Measurements from ENCODE around the gene C1orf94.
"Not testable (repeated sequence)": the region's sequence is repeated elsewhere in the genome, so short reads cannot be mapped to it uniquely, and the experiment has no call there.

C1orf94 gene

DNA sequence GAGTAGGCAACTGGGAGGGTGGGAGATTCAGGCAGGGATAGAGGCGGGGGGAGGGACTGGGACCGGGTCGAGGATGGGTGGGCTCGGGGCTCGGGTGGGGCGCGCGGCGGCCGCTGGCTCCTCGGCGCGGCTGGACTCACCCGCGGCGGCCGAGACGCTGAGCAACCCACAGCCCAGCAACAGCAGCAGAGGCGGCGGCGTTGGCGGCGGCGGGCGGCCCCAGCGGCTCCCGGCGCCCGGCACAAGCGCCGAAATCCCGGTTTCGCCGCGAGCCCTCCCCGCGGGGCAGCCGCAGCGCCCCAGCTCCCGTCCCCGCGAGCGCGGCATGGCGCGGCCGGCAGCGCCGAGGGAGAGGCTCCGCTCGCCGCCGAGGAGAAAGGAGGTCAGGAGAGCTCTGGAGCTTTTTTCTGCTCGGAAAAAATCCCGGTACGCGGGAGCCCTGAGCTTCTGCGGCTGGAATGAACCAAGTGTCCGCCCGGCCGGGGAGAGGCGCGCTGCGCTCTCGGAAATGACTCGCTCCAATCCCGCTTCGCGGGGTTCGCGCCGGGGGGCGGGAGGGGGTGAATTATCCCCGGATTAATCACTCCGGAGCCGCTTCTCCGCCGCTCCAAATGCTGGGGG lies 11.8 kb upstream of the C1orf94 start, which contains the start of gene CSMD2:
Gene CSMD2, minus strand, starts transcription at position 460 of the 621 bp plus-strand sequence. Its CDS starts 133 bp downstream, at position 327.
- DNase-seq, result no peak

DNA sequence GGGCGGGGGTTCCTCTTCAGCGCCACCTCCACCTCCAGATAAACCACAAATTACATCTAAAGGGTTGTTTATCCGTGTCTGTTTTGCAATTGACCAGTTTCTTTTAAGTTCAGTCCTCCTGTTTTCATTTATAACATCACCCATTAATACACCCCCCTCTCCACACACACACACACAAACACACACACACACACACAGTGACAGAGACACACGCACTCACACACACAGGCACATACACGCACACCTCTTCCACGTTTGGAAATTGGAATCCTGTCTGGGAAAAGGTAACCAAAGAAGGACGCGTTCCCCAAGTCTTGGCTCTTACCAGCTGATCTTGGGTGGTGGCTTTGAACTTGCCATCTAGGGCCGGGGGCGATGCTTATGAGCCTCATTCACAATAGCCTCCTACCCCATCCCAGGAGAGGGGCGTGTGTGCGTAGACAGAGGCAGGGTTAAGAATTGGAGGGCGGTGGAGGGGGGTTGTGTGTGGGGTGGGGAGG lies 11.2 kb upstream of the C1orf94 start:
- no peak for DNase-seq

DNA sequence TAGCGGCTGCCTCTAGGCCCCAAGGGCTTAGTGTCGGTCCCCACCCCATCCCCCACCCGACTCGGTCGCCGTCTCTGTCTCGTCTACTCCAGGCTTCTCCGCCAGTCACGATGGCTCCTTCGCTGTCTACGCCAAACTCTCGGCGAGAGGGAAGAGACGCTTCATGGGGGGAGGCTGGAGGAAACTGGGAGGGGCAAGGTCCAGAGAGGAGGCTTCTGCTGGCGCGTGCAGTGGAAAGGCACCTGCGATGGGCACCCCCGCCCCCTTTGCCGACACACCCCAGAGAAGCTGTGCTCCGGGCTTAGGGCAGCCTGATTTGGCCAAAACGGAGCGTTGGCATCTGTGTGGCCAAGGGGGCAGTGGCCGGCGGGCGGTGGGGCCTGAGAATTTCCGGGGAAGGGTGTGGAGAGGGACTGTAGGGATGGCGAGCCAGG lies 10.5 kb upstream of the C1orf94 start:
- no peak for DNase-seq

DNA sequence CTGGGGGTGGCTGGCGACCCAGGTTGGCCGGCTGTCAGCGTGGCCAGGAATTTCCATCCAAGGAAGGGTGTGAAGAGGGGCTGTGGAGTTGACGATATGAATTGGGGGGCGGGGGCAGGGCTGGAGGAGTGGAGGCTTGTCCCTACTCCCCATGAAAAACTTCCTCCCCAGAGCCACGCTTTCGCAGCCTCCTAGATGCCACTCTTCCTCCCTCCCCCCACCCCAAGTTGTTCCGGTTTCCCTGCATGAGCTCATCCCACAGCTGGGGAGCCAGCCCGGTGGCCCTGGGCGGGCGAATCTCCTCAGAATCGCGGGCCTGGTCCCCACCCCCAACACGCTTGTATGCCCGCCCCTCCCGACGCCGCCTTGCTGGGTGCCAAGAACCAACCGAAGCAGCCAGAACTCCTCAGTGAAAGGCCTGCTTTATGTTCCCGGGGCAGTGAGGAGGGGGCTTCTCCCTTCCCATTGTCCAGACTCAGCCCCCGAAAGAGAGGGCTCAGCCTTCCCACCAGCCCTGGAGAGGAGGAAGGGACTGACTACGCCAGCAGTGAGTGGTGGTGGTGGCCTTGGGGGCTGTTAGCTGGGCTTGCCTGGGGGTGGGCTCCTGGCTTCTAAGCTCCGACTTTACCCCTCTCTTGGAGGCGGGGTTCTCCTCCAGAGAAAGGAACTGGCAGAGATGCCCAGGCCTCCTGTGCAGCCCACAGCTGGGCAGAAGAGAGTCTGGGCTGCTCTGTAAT lies 9.9 kb upstream of the C1orf94 start:
- no peak for DNase-seq

DNA sequence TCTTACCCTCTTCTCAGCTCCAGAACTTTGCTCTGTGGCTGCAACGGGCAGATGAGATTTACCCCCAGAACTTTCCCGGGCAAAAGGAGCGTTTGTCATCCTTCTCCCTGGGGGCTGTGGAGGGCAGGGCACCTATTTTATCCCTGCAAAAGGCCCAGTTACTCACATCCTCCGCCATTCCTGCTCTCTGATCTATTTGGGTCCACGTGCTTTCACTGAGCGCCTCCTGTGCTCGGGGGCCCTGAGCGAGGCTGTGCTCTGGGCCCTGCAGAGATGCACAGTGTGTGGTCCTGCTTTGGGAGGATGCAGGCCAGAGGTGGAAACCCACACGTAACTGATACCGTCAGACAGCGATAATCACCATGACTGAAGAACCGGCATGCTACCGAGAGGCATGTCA lies 9.3 kb upstream of the C1orf94 start:
- DNase-seq, result no peak

DNA sequence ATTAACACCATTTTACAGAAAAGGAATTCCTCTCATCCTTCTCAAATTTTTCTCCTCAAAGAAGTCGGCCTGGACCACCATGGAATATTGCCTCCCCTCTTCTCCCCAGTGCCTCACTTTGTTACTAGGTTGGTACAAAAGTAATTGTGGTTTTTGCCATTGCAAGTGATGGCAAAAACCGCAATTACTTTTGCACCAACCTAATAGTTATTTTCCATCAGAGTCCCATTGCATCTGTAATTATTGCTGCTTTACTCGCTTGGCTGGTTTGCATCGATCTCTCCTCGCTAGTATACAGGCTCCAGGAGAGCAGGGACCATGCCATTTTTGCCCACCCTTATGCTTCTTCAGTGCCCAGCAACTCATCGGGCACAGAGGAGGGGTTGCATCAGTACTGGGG lies 963 bp upstream of the C1orf94 start:
- DNase-seq, result no peak

DNA sequence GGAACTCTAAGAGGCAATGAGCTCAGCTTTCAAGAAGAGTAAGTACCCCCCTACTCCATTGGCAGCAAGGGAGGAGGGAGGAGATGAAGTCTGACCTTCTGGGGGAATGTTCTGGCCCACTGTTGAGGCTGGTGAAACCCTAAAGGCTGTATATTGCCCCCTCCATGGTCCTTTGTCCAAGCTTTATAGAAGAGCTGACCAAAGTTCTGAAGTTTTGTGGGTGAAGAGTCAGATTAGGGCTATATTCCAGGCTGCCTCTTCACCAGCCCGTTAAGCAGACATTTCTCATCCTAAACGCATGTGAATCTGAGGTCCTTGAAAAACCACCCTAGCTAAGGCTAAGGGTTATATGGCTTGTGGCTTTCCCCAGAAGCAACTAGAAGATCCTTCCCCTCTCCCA lies 1.4 kb downstream of the C1orf94 start:
- DNase-seq, result no peak

DNA sequence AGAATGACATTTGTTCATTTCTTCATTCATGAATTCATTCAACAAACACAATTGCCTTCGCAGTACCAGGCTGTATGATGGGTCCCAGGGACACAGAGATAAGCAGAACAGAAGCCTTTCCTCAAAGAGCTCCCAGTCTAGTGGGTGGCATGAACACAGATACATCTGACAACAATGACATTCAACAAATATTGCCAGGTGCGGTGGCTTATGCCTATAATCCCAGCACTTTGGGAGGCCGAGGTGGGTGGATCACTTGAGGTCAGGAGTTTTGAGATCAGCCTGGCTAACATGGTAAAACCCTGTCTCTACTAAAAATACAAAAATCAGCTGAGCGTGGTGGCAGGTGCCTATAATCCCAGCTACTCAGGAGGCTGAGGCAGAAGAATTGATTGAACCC lies 6.7 kb downstream of the C1orf94 start:
- not testable (repeated sequence) for DNase-seq

DNA sequence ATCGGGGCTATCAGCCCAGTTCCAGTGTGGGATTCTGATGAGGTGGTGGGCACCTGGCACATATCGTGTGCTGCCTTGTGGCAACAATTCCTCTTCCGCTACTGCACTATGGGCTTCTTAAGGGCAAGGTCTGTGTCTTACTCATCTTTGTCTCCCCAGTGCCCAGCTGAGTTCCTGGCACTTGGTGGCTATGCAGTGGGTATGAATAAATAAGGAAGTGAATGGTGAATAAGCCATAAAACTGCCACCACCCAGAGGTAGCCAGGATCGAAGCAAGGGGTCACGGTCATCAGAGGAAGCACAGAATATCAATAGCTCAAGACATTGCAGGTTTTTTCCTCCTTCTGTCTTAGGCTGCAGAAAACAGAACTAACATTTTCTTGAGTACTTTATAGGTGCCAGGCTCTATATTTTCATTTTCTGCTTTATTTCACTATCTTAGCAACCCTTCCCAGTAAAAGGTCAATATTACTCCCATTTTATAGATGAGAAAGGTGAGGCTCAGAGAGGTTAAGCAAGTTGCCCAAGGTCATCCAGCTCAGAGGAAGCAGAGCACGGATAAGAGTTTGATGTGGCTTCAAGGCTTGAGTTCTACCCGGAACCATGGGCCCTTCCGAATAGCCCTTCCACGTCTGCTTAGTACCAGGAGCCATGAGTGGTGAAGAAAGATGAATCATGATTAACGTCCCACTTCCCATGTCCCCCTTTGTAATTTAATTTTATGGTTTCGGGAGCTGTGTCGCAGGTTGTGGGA lies 10.2 kb downstream of the C1orf94 start:
- DNase-seq, result no peak

DNA sequence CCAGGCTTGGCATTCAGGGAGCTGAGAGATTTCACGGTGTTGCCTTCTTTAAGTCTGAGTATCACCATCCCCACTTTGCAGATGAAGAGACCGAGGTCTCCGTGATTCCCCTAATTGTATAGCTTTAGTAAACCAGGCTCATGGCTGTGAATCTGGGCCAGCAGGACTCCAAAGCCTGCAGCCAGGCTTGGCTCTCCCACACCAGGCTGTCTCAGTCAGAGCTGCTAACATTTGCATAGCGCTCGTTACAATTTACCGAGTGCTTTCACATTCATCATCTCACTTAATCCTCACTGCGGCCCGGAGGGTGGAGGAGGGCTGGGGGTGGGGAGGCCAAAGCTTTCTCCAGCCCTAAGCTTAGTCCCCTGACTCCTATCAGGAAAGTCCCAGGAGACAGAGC lies 11.7 kb downstream of the C1orf94 start:
- DNase-seq, result no peak

DNA sequence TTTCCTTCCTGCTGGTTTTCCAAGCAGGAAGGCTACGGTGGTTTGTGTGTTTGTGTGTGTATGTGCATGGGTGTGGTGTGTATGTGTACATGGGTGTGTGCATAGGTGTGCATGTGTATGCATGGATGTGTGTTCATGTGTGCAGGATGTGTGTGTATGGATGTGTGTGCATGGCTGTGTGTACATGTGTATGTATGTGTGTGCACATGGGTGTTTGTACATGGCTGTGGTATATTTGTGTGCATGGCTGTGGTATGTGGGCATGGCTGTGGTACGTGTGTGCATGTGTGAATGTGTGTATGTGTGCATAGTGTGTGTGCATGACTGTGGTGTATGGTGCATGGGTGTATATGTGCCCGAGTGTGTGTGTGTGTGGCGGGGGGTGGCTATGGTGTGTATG lies 12.3 kb downstream of the C1orf94 start:
- no peak for DNase-seq

DNA sequence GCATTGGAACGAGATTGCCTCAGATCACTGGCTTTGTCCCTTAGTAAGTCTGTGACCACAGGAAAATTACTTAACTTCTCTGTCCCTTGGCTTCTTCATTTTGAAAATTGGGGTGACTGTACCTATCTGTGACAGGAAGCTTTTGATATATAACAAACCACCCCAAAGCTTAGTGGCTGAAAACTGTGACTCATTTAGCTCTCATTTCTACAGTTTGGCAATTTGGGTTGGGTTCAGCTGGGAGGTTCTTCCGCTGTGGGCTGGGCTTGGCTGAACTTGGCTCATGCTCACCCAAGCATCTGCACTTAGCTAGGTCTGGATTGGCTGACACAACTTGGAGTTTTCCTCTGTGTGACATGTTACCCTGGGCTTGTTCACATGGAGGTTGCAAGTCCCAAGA lies 14.0 kb downstream of the C1orf94 start:
- no peak for DNase-seq

DNA sequence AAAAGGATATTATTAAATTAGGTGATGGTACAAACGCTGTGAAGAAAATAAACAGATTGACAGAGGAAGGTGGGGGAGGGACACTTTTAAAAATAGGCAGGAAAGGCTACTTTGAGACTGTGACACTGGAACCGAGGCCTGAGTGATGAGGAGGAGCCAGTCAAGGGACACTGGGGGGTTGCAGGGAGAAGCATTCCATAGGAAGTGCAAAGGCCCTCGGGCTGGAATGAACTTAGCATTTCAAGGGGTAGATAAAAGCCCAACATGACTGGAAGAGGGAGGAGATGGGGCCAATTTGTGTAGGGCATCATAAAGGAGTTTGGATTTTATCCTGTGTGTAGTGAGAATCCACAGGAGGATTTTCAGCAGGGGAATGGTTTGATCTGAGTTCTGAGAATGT lies 15.9 kb downstream of the C1orf94 start:
- no peak for DNase-seq

DNA sequence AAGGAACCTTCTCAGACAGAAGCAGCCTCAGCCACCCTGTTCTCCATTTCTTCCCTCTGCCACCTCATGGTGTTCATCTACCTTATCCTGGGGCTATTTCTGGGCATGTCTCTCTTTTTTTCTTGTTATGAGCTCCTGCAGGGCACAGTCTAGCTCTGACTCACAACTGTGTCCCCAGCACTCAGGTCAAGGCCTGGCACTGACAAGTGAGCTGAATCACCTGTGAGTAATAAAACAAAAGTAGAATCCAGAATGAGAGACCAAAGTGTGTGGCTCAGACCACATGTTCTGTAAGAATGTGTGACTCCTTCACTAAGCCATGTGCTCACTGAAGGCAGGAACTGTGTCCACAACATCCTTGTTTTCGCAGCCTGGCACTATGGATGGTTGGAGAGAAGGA lies 23.2 kb downstream of the C1orf94 start:
- DNase-seq, result no peak

DNA sequence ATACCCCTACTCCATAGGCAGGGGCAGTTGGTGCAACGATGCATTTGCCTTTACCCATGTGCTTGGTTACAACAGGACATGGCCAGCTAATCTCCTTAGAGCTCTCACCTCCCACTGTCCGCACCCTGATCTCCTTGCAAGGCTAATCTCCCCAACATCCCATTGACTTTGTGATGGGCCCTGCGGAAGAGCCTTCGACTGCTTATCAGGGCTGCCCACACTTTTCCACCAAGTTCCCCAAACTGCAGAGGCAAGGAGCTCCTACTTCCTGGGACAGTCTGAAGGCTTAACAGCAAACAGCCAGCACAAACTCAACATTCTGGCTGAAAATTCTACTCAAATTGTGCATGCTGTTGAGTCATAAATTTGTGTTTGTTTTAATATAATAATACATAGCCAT lies 36.0 kb downstream of the C1orf94 start:
- DNase-seq, result no peak

DNA sequence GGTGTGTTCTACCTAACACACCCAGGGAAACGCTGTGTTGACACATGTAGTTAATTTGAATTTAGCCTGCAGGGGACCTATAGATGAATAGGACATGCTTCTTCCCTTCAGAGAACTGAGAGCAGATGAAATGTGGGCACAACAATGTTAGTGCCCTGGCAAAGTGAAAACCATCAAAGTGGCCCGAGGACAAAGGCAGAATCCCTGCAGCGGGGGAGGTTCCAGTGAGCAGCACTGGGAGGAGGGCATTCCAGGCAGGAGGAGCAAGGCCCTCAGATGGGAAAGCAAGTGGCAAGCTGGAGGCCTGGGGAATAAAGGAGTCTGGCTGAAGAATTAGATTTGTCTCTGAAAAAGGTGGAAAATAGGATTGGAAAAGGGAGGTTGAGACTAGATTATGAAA lies 37.2 kb downstream of the C1orf94 start:
- DNase-seq, result no peak

DNA sequence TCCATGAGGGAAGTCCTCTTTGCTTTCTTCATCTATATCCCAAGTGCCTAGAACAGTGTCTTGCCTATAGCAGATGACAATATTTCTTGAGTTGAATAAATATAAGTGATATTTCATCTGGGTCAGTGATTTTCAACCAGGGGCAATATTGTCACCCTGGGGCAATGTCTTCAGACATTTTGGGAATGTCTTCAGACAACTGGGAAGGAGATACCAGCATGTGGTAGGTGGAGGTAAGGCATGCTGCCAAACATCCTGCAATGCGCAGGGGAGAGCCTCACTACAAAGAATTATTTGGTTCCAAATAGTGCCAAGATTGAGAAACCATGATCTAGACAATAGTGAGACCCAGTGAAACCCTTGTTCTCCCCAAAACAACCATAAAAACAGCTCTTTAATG lies 54.7 kb downstream of the C1orf94 start:
- DNase-seq, result no peak

DNA sequence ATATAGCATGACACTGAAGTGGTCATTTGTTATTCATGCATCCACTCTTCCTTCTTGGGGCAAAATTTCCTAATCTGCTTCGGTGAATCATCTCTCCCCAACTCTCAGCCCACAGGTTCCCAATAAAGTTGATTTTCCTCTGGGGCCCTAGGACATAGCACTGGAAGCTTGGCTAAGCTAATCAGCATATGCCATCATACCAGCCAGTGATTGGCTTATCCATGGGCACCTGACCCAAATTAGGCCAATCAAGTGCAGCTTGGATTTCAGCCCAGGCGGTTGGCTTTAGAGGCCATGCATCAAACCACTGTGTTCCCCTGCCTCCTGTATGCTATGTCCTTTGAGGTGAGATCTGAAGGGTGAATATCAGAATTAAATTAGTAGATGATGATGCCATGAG lies 58.9 kb downstream of the C1orf94 start:
- no peak for DNase-seq

DNA sequence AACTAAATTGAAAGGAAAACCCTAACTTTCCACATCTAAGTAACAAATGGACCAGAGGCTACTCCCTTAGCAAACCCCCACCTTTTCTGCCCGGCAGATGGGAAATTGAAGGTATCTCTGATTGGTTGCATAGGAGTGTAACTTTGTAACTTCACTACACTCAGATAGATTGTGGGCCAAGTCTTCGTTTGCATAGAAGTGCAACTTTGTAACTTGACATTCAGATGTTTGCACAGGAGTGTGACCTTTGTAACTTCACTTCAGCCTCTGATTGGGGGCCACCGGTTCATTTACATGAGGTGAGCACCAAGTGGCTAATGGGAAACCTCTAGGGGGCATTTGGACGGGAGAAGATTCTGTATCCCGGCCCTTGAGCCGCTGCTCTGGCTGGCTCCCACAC lies 59.4 kb downstream of the C1orf94 start:
- DNase-seq, result no peak

DNA sequence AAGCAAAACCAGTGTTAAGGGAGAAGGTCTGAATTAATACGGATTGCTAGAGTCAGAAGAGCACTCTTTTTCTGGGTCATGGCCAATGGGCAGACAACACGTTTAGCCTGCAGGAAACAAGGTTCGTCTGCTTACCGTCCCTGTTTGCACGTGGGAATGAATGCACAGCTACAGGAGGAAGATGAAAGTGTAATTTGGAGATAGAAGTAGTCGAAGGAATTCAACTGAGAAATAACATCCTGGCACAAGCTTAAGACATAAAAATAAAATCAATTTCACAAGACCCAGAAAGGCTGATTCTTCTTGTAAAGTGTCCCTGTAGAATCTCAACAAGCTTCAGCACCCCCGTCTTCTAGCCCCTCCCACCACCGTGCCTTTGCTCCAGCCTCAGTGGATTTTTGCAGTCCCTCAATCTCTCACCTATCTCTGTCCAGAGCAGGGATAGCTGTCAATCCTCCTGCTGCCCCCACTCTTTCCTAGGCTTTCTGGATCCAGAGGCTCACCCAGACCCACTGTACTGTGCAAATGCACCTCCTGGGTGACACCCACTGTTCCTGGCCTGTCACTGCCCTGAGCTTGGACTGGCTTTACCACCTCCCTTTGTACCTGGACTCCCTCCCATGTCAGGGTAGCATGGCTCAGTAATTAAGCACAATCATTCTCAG lies 60.6 kb downstream of the C1orf94 start:
- DNase-seq, result no peak

DNA sequence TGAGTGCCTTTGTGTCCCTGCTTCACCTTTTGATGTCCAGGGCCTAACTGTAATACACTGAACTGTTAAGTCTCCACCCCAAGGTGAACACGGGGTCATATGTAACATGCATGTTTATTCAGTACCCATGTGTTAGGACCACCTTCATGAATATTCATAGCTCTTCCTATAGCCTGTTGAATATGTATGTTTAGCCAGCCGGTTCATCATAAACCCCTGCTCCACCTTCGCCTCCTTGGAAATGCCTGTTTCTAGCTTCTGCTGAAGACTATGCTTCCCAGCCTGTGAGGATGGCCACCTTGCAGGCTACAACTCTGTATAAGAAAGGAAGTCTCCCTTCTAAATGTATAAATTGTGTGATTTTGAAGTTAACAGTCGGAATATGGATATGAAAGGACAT lies 69.3 kb downstream of the C1orf94 start:
- DNase-seq, result no peak

DNA sequence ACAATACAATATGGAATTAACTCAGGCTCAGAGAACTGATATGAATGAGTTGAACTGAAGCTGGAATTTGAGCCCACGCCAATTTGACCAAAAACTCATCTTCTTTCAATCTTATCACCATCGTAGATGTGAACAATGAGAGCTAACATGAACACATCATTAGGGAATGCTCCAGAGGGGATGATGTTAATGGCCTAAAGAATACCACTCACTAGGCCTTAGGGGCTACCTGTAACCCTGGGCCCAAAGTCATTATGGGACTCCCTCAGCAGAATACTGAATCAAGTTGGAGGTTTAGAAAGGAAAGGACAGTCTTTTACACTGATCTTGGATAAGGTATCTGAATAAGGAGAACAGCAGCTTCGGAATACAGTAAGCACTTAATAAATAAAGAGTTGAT lies 73.6 kb downstream of the C1orf94 start:
- no peak for DNase-seq

Measured in stimulated activated CD4-positive, alpha-beta T cell treated with anti-CD3 and anti-CD28 coated beads, Interleukin-4, amount 100 ng/mL, for 24 hours (primary cell).